B cell (primary cell): Measurements from ENCODE around the gene DCUN1D3. TPM values are rescaled to one million over a fixed set of nuclear protein-coding genes. Genes with fewer than 3 reads are reported as not detected.
A peak's percentile ranks its signal among the peaks of the same experiment; 100 is the strongest.

ENCODE experiments used
- ATAC-seq: fragments of 200-7000 bp; cut with Tn5 transposase; one replicate; pipeline ENCODE4 v1.10.0; 2021; ENCODE audit warnings: low read depth, mild to moderate bottlenecking, moderate number of reproducible peaks, moderate library complexity
- CTCF ChIA-PET: fragments of 350-600 bp; sonication (Branson Sonifier 250); formaldehyde crosslinking; loops from one replicate; lab custom pipeline; 2021; ENCODE audit warnings: antibody characterized with exemption, inconsistent platforms; lab: Charles Lee
- POLR2A ChIA-PET: fragments of 350-600 bp; sonication (Branson Sonifier 250); formaldehyde crosslinking; loops from one replicate; lab custom pipeline; 2021; ENCODE audit warnings: antibody characterized with exemption; lab: Charles Lee
- DNase-seq: peaks from one replicate; pipeline ENCODE4 v3.0.0; 2013
- H2AFZ ChIP-seq: 2 replicates; pipeline ENCODE4 v1.6.1; 2012; ENCODE audit warnings: mild to moderate bottlenecking, low read depth, low read length; ENCODE audit not compliant: insufficient read depth, poor library complexity, severe bottlenecking
- H3K27ac ChIP-seq, 2 donors: 1 replicate in 1 of 2; 2 replicates in 1 of 2; pipeline ENCODE4 v1.5.1; 2012 to 2013; ENCODE audit warnings: low read length in 2 of 2, mild to moderate bottlenecking in 2 of 2, moderate library complexity in 1 of 2
- H3K27me3 ChIP-seq, 4 experiments: fragments of 200-600 bp in 1 of 4; sonication (generic) in 1 of 4; replicated peaks in 1 of 4; 1 replicate in 2 of 4; 2 replicates in 2 of 4; pipeline versions ENCODE4 v1.6.1 to v1.7.0; 2013 to 2016; ENCODE audit warnings: low read length in 3 of 4, mild to moderate bottlenecking in 2 of 4, mixed read lengths in 1 of 4, moderate library complexity in 1 of 4; ENCODE audit not compliant: insufficient read depth in 4 of 4, control insufficient read depth in 3 of 4; ENCODE audit errors: control extremely low read depth in 1 of 4
- H3K36me3 ChIP-seq, 2 experiments: replicated peaks in 1 of 2; 1 replicate in 1 of 2; 2 replicates in 1 of 2; pipeline versions ENCODE4 v1.6.1 to v1.7.1; 2013; ENCODE audit warnings: low read length in 1 of 2; ENCODE audit not compliant: insufficient read depth in 2 of 2, control insufficient read depth in 1 of 2; ENCODE audit errors: control extremely low read depth in 1 of 2, extremely low read depth in 1 of 2
- H3K4me1 ChIP-seq, 2 donors: fragments of 200-600 bp in 1 of 2; sonication (generic) in 1 of 2; 1 replicate in 1 of 2; 2 replicates in 1 of 2; pipeline versions ENCODE4 v1.5.1 to v1.6.1; 2013 to 2017; ENCODE audit warnings: low read length in 2 of 2; ENCODE audit not compliant: control insufficient read depth in 2 of 2, insufficient read depth in 2 of 2
- H3K4me2 ChIP-seq: replicated peaks from 2 replicates; pipeline ENCODE3; 2012; ENCODE audit warnings: mild to moderate bottlenecking, low read depth, low read length; ENCODE audit not compliant: poor library complexity, severe bottlenecking
- H3K4me3 ChIP-seq, 5 experiments: fragments of 200-600 bp in 1 of 5; sonication (generic) in 1 of 5; 1 replicate in 3 of 5; 2 replicates in 2 of 5; pipeline versions ENCODE4 v1.5.1 to v1.7.0; 2011 to 2016; ENCODE audit warnings: low read length in 4 of 5, mild to moderate bottlenecking in 4 of 5, low read depth in 2 of 5, control low read depth in 1 of 5, moderate library complexity in 1 of 5; ENCODE audit not compliant: insufficient read depth in 1 of 5; ENCODE audit errors: control extremely low read depth in 1 of 5, extremely low read depth in 1 of 5
- H3K79me2 ChIP-seq: fragments of 200-600 bp; sonication (generic); one replicate; pipeline ENCODE4 v1.6.0; 2016; ENCODE audit warnings: low read length; ENCODE audit not compliant: control insufficient read depth, insufficient read depth
- H3K9ac ChIP-seq: fragments of 200-600 bp; sonication (generic); 2 replicates; pipeline ENCODE4 v1.6.1; 2017; ENCODE audit warnings: mild to moderate bottlenecking, low read length, moderate library complexity
- H3K9me3 ChIP-seq, 3 donors: one replicate each; pipeline versions ENCODE4 v1.6.1 to v1.7.1; 2013; ENCODE audit warnings: low read length in 2 of 3; ENCODE audit not compliant: control insufficient read depth in 2 of 3, insufficient read depth in 1 of 3; ENCODE audit errors: control extremely low read depth in 1 of 3
- H4K20me1 ChIP-seq: 2 replicates; pipeline ENCODE4 v1.6.0; 2012; ENCODE audit warnings: mild to moderate bottlenecking, low read length; ENCODE audit not compliant: insufficient read depth, control insufficient read depth, poor library complexity, severe bottlenecking
- H3K27ac Mint-ChIP-seq: one replicate; pipeline ENCODE4 v1.8.0; 2021; ENCODE audit warnings: mixed read lengths
- H3K27me3 Mint-ChIP-seq: one replicate; pipeline ENCODE4 v1.8.0; 2021; ENCODE audit warnings: mixed read lengths
- H3K4me1 Mint-ChIP-seq: one replicate; pipeline ENCODE4 v1.8.0; 2021; ENCODE audit warnings: mixed read lengths
- H3K4me3 Mint-ChIP-seq: one replicate; pipeline ENCODE4 v1.8.0; 2021; ENCODE audit warnings: mixed read lengths
- H3K9me3 Mint-ChIP-seq: one replicate; pipeline ENCODE4 v1.8.0; 2022; ENCODE audit warnings: mixed read lengths; ENCODE audit not compliant: insufficient read depth
- EZH2 ChIP-seq: IDR thresholded peaks from 2 replicates; pipeline ENCODE4 v1.6.1; 2012; ENCODE audit warnings: borderline replicate concordance, low read depth, mild to moderate bottlenecking, moderate library complexity, low read length; ENCODE audit not compliant: insufficient read depth, poor library complexity, severe bottlenecking
- WGBS: methylation state at CpG from one replicate; pipeline ENCODE4 v1.1.5; 2013; ENCODE audit warnings: missing lambda C conversion rate; ENCODE audit not compliant: insufficient coverage; 5-methylcytosine and 5-hydroxymethylcytosine counted together
- intact Hi-C: fragments of 100-400 bp; cut with micrococcal nuclease; formaldehyde crosslinking; loops from one replicate; pipeline ENCODE4 v1.10.0; 2022
- polyA plus RNA-seq: library from polyadenylated mRNA; depleted of rRNA; stranded (reverse); fragments of >200 nt; gene quantifications from 2 replicates; pipeline ENCODE4 v1.2.3, GENCODE V29; 2012
- total RNA-seq, 2 donors: library from RNA; stranded (reverse); fragments of 120-200 nt in 1 of 2; gene quantifications; 1 replicate in 1 of 2; 2 replicates in 1 of 2; pipeline versions ENCODE4 v1.2.3 to v1.2.4, GENCODE V29; 2013 to 2022
- TF ChIP-seq, protein P1 (sequence below): fragments of 200-600 bp; IDR thresholded peaks from one replicate; pipeline ENCODE4 v1.8.0; 2022; ENCODE audit warnings: antibody characterized with exemption, mild to moderate bottlenecking

The DCUN1D3 gene
- total and polyA plus RNA-seq, 2 donors (not counting 1 experiment from before 2014, with no cell fraction given) = 2.0 to 5.0 TPM

DNA sequence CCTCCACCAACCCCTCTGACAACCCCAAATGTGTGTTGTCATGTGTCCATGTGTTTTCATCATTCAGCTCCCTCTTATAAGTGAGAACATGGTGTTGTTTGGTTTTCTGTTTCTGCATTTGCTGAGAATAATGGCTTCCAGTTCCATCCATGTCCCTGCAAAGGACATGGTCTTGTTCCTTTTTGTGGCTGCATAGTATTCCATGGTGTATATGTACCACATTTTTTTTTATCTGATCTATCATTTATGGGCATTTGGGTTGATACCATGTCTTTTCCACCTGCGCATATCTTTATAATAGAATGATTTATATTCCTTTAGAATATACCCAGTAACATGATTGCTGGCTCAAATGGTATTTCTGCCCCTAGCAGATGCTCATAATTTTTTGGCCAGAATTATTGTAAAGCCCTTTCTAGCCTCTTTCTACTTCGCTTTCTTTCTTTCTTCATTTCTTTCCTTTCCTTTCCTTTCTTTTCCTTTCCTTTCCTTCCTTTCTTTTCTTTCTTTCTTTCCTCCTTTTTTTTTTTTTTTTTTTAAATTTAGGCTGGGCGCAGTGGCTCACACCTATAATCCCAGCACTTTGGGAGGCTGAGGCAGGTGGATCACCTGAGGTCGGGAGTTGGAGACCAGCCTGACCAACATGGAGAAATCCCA is 81.1 kb downstream of the DCUN1D3 start:
- Mint-ChIP-seq H3K27me3 (no peaks in the 10 kb centered on the region), H3K27ac (no peak overlapping the region), H3K9me3 (peaks cover 2% of the 10 kb centered on the region), H3K4me1 (peaks cover 6% of the 10 kb centered on the region), H3K4me3 (no peak overlapping the region)
- TF ChIP-seq, protein P1, sequence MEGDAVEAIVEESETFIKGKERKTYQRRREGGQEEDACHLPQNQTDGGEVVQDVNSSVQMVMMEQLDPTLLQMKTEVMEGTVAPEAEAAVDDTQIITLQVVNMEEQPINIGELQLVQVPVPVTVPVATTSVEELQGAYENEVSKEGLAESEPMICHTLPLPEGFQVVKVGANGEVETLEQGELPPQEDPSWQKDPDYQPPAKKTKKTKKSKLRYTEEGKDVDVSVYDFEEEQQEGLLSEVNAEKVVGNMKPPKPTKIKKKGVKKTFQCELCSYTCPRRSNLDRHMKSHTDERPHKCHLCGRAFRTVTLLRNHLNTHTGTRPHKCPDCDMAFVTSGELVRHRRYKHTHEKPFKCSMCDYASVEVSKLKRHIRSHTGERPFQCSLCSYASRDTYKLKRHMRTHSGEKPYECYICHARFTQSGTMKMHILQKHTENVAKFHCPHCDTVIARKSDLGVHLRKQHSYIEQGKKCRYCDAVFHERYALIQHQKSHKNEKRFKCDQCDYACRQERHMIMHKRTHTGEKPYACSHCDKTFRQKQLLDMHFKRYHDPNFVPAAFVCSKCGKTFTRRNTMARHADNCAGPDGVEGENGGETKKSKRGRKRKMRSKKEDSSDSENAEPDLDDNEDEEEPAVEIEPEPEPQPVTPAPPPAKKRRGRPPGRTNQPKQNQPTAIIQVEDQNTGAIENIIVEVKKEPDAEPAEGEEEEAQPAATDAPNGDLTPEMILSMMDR = no peak
- no peak for TF ChIP-seq EZH2
- Histone ChIP-seq H2AFZ (no peak overlapping the region), H3K27me3 (no peaks in the 10 kb centered on the region), H4K20me1 (no peaks in the 10 kb centered on the region), H3K9ac (no peak overlapping the region), H3K4me1 (no peaks in the 10 kb centered on the region), H3K79me2 (no peaks in the 10 kb centered on the region), H3K27ac (no peak overlapping the region), H3K4me2 (no peak overlapping the region), H3K4me3 (no peak overlapping the region), H3K36me3 (no peaks in the 10 kb centered on the region), H3K9me3 (no peaks in the 10 kb centered on the region)
- CTCF ChIA-PET = no interaction called here
- POLR2A ChIA-PET = no interaction called here
- no CpG with 5 or more reads among the region's 4 CpGs for WGBS
- intact Hi-C loops = no loop called here
- no peak for ATAC-seq
- DNase-seq = no peak

DNA sequence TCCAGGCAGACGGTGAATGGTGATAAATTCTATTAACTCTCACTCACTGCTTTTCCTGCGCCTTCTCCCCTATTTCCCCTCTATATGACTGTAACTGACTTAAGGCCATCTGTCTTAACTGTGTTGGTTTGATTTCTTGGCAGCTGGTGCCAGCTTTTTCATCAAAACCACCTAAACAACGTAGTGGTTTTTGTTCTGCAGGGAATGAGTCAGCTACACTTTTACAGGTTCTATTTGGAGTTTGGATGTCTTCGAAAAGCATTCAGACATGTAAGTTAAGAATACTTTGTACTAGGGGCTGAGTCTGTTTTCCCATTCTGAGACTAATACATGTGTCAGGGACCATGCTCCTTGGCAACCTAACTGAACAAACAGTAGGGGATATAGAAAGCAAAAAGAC is 85.4 kb downstream of the DCUN1D3 start:
- peak overlapping the region; percentile 45 for H2AFZ ChIP-seq
- intact Hi-C loops = no loop called here
- no CpG with 5 or more reads among the region's 4 CpGs for WGBS
- H3K79me2 ChIP-seq = no peaks in the 10 kb centered on the region
- H3K27ac ChIP-seq = no peak overlapping the region
- TF ChIP-seq EZH2 = no peak
- TF ChIP-seq, protein P1 = no peak
- Mint-ChIP-seq H3K27me3 (no peaks in the 10 kb centered on the region), H3K27ac (no peak overlapping the region), H3K4me1 (no peaks in the 10 kb centered on the region), H3K9me3 (no peaks in the 10 kb centered on the region), H3K4me3 (no peak overlapping the region)
- H3K4me2 ChIP-seq = no peak overlapping the region
- ATAC-seq (no peak), DNase-seq (no peak)
- no peaks in the 10 kb centered on the region for H3K36me3 ChIP-seq
- no peak overlapping the region for H3K9ac ChIP-seq
- POLR2A ChIA-PET = no interaction called here
- no peaks in the 10 kb centered on the region for H4K20me1 ChIP-seq
- no peaks in the 10 kb centered on the region for H3K27me3 ChIP-seq
- no peak overlapping the region for H3K4me3 ChIP-seq
- CTCF ChIA-PET = no interaction called here
- no peaks in the 10 kb centered on the region for H3K4me1 ChIP-seq
- H3K9me3 ChIP-seq = no peaks in the 10 kb centered on the region
